ENCODE results near the gene OGFOD2. TPM values are rescaled to one million over a fixed set of nuclear protein-coding genes. Genes with fewer than 3 reads are reported as not detected.

Gene OGFOD2
- total RNA-seq, 2 donors from 2014 or later: 26.3 to 27.6 TPM

DNA sequence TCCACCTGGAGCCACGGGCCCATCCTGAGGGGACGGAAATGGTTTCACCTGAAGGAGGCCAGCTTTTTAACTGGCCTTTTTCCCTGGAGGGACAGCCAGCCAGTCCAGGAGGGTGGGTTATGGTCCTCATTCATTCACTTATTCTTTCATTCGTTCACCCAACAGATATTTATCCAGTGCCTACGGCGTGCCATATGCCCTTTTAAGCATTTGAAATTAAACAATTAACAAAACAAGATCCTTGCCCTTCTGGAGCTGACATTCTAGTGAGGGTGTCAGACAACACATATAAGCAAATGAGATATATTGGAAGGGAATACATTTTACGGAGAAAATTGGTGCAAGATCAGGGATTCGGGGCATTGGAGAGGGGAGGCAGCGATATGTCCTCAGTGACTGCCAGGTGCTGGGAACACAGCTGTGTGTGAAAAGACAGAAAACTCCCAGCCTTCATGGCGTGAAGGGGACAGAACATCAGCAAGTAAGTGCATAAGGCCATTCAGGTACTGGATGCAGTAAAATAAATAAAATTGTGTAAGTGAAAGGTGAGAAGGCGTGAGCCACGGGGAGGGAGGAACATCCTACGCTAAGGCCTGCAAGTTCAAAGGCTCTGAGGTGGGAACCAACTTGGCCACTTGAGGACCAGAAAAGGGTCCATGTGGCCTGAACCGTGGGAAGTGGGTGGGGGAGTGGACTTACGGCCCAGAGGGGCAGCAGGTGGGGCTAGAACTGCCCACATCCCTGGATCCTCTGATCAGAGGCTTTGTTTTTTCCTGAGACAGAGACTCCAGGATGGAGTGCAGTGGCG lies 8.1 kb upstream of the OGFOD2 start:
- 56% methylated on average over 15 of the region's 15 CpGs for WGBS

DNA sequence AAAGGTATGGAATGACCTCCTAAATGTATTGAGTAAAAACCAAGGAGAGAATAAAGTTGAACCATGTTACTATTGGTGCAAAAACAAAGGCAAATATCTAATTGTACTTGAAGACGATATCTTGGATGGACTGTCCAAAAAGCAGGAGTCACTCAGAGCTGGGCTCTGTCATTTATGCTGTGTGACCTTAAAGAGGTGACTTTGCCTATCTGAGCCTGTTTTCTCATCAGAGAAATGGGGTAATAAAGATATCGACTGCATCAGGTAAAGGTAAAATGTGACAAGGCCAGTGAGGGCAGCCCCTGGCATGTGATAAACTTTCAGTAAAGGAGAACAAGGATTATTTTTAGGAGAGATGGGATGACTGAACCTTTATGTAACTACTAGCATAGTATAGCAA lies 6.9 kb upstream of the OGFOD2 start:
- H3K4me3 ChIP-seq: no peak overlapping the region
- no peaks in the 10 kb centered on the region for H3K4me1 ChIP-seq (replicated peaks)
- no peak for TF ChIP-seq POLR2A (IDR thresholded peaks at IDR 0.05)
- TF ChIP-seq, protein P1, sequence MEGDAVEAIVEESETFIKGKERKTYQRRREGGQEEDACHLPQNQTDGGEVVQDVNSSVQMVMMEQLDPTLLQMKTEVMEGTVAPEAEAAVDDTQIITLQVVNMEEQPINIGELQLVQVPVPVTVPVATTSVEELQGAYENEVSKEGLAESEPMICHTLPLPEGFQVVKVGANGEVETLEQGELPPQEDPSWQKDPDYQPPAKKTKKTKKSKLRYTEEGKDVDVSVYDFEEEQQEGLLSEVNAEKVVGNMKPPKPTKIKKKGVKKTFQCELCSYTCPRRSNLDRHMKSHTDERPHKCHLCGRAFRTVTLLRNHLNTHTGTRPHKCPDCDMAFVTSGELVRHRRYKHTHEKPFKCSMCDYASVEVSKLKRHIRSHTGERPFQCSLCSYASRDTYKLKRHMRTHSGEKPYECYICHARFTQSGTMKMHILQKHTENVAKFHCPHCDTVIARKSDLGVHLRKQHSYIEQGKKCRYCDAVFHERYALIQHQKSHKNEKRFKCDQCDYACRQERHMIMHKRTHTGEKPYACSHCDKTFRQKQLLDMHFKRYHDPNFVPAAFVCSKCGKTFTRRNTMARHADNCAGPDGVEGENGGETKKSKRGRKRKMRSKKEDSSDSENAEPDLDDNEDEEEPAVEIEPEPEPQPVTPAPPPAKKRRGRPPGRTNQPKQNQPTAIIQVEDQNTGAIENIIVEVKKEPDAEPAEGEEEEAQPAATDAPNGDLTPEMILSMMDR (IDR thresholded peaks at IDR 0.05): no peak
- no peak for TF ChIP-seq POLR2AphosphoS5 (IDR thresholded peaks at IDR 0.05)
- H3K27me3 ChIP-seq (replicated peaks; ENCODE audit: insufficient read depth): no peaks in the 10 kb centered on the region
- DNase-seq (ENCODE audit: low spot score): no peak
- H3K27ac ChIP-seq: no peak overlapping the region
- H3K9me3 ChIP-seq: no peaks in the 10 kb centered on the region
- intact Hi-C loops (cut with DNase I): no loop called here
- WGBS: 78% methylated on average over 2 of the region's 2 CpGs
- no peaks in the 10 kb centered on the region for H3K36me3 ChIP-seq

More for the DNA sequence above, 8.1 kb upstream of the OGFOD2 start:
- DNase-seq (ENCODE audit: low spot score): no peak
- Histone ChIP-seq H3K27me3 (replicated peaks; ENCODE audit: insufficient read depth) (no peaks in the 10 kb centered on the region), H3K4me1 (replicated peaks) (no peaks in the 10 kb centered on the region), H3K4me3 (peak overlapping the region in 1 of 2 donors; percentile 43), H3K9me3 (no peaks in the 10 kb centered on the region), H3K27ac (peak overlapping the region; percentile 7 to 41), H3K36me3 (no peaks in the 10 kb centered on the region)
- TF ChIP-seq POLR2A (IDR thresholded peaks at IDR 0.05): no peak
- TF ChIP-seq, protein P1 (IDR thresholded peaks at IDR 0.05): no peak
- intact Hi-C loops (cut with DNase I): no loop called here

DNA sequence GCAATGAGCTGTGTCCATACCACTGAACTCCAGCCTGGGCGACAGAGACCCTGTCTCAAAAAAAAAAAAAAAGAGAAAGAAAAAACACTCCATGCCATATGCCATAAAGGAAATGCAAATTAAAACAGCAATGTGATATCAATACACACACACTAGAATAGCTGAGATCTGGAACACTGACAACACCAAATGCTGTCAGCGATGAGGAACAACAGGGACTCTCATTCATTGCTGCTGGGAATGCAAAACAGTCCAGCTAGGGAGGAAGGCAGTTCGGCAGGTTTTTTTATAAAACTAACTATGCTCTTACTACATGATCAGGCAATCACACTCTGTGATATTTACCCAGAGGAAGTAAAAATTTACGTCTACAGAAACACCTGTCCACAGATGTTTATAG lies 5.4 kb upstream of the OGFOD2 start:
- Histone ChIP-seq H3K9me3 (no peaks in the 10 kb centered on the region), H3K27me3 (replicated peaks; ENCODE audit: insufficient read depth) (no peaks in the 10 kb centered on the region), H3K4me1 (replicated peaks) (no peaks in the 10 kb centered on the region), H3K4me3 (no peak overlapping the region), H3K27ac (no peak overlapping the region), H3K36me3 (no peaks in the 10 kb centered on the region)
- TF ChIP-seq, protein P1 (IDR thresholded peaks at IDR 0.05): no peak
- TF ChIP-seq POLR2AphosphoS5 (IDR thresholded peaks at IDR 0.05): no peak
- 19% methylated on average over 4 of the region's 4 CpGs for WGBS
- intact Hi-C loops (cut with DNase I): no loop called here
- no peak for DNase-seq (ENCODE audit: low spot score)

DNA sequence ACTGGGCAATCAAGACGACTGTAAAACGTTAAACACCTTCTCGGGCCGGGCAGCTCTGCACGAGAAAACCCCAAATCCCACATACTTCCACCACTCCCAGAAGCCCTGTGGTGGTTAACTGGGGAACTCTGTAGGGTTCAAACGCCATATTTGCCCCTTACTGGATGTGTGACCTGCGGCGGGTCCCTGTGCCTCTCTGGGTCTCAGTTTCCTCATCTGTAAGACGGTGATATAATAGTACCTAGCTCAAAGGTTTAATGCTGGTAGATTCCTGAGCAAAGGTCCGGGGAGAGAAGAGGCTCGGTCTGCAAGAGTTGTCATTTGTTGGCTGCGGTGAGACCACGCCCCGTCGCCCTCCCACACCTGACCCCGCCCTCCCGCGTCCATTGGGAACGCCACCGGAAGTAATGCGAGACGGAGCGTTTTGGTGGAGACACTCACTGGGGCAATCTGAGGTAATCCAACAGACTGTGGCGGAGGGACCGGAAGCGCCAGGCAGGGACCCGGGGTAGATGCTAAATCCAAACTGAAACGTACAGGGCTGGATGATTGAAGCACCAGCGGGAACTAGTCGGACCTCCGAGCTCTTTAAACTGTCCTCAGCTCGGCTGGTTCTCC lies 661 bp upstream of the OGFOD2 start:
- WGBS: under 1% methylated on average over 27 of the region's 32 CpGs
- peak; percentile 21 for TF ChIP-seq POLR2A (IDR thresholded peaks at IDR 0.05)
- peak; percentile 96 for TF ChIP-seq POLR2AphosphoS5 (IDR thresholded peaks at IDR 0.05)
- TF ChIP-seq, protein P1 (IDR thresholded peaks at IDR 0.05): no peak
- Histone ChIP-seq H3K36me3 (no peaks in the 10 kb centered on the region), H3K4me1 (replicated peaks) (peaks cover 17% of the 10 kb centered on the region), H3K27ac (peak overlapping the region; percentile 96 to 97), H3K27me3 (replicated peaks; ENCODE audit: insufficient read depth) (no peaks in the 10 kb centered on the region), H3K4me3 (peak overlapping the region; percentile 78 to 98), H3K9me3 (no peaks in the 10 kb centered on the region)
- DNase-seq (ENCODE audit: low spot score): peak; percentile 98
- intact Hi-C loops (cut with DNase I): no loop called here
